DMS53 treated with DMSO at 0.1 percent for 48 hours (cell line): ENCODE measurements around the gene CDKL2.
"Not testable (repeated sequence)": the region's sequence is repeated elsewhere in the genome, so short reads cannot be mapped to it uniquely, and the experiment has no call there.

Experiments
- DNase-seq: peaks from one replicate; lab custom pipeline; 2025; ENCODE audit not compliant: unreplicated experiment; lab: John Stamatoyannopoulos, UW

Gene CDKL2

DNA sequence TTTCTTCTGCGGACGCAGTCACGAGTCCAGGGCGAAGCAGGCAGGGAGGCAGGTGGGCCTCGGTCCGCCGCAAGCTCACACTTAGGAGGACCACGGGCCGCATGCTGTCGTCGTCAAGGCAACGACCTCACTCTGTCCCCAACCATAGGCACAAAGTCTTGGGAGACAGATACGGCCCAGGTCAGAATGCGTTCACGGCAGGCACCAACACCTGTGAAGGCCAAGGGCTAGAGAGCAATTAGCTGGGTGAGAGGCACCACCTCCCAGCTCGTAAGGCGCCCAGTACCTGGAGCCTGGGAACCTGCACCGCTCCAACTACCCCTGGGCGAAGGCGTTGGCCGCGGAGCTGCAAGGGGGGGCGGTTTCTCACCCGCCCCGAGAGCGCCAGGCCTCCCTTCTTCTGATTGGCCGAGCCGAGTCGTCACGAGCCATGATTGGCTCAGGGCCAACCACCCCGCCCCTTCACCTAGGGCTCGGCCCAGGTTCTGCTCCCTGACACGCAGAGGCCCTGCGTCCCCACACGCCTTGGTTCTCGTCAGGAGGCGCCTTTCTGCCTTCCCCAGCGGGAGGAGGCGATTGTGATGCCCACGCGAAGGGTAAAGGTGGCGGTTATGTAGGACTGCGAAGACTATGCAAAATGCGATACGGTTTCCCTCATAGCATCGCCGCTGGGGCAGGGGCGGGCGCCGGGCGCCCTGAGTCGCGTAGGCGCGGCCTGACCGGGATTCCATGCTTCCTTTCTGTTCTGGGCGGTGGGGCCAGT lies at the start of gene CDKL2:
Gene CDKL2, minus strand, starts transcription at position 355 of the 763 bp plus-strand sequence. CDS start 4,540 bp downstream, outside the sequence.
- peak; percentile 75 for DNase-seq

DNA sequence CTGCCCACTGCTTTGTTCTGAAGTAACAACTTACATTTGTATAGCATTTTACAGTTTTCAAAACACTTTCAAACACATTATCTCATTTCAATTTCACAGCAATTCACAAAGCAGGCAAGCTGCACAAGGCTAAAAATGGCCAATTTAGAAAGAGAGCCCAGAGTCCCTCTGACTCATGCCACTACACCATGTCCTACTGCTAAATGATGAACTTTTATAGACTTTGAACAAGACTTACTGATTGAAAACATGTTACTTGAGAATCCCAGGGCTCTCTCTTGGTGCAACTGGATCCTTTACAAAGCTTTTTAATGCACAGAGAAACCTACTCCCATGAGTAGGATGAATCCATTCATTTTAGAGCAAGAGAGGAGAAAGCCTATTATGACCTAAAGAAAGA lies 48.6 kb upstream of the CDKL2 start:
- no peak for DNase-seq

DNA sequence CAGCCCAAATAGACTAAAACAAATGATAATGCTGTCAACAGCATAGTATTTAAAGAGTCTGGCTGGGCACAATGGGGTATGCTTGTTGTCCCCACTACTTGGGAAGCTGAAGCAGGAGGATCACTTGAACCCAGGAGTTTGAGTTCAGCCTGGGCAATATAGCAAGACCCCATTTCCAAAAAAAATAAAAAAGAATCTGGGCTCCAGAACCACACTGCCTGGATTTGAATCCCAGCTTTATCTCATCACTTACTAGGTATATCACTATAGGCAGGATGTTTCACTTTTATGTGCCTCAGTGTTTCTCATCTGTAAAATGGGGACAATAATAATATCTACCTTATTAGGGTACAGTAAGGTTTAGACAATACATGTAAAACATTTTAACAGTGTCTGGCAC lies 48.1 kb upstream of the CDKL2 start:
- DNase-seq: no peak

DNA sequence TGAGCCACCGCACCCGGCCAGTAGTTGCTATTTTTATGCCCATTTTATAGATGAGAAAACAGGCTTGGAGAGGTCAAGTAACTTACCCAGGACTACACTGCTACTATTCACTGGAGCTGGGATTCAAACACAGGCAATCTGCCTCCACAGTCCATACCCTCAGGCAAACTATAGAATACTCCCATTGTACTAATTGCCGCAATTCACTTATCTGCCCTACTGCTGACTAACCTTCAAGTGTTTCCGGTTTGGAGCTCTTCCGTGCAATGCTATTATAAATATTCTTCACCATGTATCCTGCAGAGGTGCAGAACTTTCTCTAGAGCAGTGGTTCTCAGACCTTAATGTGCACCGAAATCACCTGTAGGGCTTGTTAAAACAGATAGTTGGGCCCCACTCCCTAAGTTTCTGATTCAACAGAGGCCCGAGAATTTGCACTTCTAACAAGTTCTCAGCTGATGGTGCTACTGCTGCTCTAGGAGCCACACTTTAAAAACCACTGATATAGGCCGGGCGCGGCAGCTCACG lies 44.7 kb upstream of the CDKL2 start:
- DNase-seq: no peak

DNA sequence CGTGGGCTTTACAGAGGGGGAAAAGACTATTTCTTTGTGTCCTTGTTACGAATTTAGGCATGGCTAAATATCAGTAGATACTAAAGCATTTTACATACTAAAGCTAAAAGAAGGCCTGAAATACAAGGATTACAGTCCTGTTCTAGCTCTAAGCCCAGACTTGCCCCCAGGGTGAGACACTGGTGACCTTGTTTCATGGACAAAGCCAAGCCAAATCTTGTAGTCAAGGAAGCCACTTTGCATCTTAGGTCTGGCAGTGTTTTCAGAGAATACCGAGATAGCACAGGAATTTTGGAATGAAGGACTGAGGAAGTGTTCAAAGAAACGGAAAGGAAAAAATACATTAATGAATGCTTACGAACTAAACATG lies 43.6 kb upstream of the CDKL2 start:
- peak; percentile 43 for DNase-seq

DNA sequence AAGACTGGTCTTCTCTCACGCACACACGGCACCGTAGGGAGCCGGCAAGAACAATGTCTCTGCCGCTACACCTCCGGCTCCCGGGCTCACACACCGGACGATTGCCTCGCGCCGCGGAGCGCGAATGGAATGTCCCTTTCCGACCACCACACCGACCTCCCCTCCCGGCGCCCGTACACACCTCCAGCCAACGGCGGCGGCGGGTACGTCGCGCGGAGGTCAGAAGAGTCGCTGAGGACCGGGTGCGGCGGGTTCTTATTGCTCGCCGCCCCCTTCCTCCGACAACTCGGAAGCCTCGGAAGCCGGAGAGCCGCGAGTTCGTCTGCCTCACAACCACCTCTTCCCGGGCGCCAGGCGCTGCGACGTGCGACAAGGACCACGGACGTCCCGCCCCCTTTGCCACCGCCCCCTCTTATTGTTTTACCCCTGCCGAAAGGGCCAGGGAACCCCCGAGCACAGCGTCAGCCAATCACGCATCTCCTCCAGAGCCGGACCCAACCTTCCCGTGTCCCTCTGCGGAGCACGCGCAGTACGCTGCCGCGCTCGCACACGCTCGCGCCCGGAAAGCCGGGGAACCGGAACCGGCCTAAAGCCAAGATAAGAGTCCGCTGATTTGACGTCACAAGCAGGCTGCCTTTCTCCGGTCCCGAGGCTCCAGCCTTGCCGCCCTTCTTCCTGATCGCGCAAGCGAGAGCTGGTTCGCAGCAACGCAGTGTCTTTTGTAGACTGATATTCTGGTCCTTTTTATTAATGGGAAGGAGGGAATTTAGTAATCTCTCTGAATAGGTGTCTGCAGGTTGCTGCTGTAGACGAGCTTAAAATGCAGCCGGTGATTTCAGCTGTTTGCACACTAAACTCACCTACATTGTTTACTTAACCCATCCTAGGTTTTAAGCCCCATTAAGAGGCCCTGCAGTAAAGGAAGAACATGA lies 43.0 kb upstream of the CDKL2 start, which contains the start of gene G3BP2:
Gene G3BP2, minus strand, starts transcription at position 385 of the 932 bp plus-strand sequence. CDS start 11,386 bp downstream, outside the sequence.
- DNase-seq: peak; percentile 91

DNA sequence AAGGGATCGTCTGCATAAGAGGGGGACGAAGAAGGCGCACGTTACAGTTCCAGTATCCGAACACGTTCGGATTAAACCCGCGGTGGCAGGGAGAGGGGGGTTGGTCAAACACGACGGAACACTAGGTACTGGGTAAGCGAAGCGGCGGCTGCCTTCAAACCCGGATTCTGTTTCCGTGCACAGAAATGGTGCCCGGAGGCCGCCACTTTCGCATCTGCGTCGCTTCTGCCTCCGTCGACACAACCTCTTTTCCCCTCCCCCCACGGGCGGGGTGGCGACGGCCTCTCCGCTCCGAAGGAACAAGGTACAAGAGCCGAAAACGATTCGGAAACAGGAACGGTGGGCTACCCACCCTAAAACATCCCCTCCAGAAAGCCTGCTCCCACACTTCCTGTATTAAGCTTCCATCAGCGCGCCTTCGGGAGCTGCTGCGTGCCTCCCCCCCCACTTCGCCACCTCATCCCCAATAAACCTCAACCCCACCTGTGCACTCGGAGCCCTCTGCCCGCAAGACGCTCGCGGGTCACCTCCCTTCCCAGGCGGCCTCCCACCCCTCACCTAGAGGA lies 42.2 kb upstream of the CDKL2 start:
- peak; percentile 32 for DNase-seq

DNA sequence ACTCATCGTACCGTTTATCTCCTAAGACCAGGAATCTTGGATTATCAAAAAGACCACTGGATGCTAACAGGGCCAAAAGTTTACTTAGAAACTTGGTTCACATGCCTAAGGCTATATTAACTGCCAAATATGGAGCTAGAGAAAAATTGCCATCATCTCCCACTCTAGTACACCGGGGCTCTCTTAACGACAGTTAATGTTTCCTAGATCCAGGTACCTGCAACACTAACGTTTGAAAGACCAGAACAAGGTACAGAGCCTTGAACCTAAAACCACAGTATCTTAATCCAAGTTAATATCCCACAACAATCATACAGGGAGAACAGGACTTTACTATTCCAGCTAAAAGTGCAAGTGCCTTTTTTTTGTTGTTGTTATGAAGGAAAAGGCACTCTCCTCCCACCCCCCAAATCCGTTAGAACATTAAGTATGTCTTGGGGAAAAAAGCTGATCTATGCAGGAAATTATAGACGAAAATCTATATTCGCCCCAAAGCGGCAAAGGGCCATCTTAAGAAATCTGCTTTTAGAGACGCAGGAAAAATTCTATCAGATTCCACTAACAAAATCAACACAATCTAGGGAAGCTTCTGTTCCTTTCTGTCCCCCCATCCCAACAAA lies 41.6 kb upstream of the CDKL2 start:
- DNase-seq: no peak

DNA sequence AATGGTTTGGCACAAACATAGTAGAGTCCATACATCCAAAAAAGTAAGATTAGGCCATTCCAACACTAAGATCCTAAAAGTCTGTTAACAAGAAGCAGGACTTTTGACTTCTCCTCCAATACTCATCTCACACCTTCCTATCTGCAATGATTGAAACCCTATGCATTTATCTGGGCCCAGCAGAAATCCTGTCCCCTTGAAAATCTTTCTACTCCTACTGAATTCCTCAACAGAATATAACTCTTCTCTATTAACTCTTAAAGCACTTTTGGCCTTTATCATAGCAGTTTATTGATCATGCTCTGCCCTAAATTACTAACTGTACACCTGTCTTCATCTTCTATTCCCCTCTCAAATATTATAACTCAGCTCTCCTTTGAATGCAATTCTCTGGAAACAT lies 38.3 kb upstream of the CDKL2 start:
- no peak for DNase-seq

DNA sequence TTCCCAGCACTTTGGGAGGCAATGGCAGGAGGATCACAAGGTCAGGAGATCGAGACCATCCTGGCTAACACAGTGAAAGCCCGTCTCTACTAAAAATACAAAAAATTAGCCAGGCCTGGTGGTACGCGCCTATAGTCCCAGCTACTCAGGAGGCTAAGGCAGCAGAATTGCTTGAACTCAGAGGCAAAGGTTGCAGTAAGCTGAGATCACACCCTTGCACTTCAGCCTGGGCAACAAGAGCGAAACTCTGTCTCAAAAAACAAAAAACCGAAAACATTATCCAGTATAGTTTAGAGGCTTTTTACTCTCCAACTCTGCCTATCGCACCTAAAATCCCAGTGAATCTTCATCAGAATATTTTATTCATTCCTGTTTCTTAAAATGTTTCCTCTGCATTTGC lies 37.3 kb upstream of the CDKL2 start:
- not testable (repeated sequence) for DNase-seq

DNA sequence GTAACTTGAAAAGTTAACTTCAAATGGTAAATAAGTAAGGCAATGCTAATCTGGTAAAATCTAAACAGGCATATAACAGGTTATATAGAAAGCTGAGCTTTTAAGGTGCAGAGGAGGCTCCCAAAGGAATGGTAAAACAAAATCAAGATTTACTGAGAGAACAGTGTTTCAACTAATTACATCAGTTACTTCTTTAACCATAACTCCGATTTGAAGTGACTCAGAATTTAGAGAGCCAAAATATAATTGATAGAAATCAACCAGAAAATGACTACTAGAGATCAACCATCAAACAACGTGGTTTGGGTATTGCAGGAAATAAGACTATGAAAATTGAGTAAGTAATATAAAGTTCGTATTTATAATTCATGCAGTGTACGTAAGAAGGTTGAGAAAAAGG lies 36.0 kb upstream of the CDKL2 start:
- DNase-seq: no peak

DNA sequence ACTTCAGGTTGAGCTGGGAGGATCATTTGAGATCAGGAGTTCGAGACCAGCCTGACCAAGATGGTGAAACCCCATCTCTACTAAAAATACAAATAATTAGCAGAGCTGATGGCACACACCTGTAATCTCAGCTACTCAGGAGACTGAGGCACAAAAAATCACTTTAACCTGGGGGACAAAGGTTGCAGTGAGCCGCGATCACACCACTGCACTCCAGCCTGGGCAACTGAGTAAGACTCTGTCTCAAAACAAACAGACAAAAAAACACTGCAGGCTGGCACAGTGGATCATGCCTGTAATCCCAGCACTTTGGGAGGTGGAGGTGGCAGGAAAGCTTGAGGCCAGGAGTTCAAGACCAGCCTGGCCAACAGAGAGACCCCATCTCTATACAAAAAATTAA lies 34.3 kb upstream of the CDKL2 start:
- not testable (repeated sequence) for DNase-seq

DNA sequence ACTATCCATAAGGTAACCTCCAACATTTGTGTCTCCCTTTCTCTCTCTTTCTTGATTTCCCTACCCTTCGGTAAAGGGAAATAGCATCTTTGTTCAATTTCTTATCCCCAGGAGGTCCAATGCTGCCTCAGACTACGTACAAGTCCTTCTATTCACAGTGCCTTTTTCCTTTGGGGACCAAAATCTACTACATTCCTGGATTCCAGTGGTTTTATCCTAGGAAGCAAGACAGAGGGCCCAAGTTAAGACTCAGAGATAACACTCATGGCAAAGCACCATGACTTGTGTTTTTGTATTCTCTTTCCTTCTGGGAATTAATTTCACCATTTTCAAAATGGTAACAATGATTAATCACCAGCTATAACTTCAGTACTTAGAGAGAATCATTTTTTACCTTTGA lies 32.3 kb upstream of the CDKL2 start:
- DNase-seq: no peak

DNA sequence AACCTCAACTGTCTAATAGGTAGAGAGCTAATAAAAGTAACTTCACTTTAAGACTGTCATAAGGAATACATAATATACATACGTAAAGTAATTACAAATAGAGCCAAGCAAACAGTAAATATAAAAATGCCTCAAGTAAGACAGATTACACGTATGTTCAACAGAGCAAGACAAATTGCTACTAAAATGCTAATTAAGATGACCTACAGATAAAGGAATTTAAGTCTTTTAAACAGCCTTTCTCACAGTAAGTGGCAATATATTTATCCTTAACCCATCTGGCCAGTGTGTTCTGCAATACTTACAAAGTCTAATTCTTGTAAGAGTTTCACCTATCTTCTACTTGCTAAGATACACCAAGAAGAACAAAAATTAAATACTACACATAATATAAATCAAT lies 30.2 kb upstream of the CDKL2 start:
- no peak for DNase-seq

DNA sequence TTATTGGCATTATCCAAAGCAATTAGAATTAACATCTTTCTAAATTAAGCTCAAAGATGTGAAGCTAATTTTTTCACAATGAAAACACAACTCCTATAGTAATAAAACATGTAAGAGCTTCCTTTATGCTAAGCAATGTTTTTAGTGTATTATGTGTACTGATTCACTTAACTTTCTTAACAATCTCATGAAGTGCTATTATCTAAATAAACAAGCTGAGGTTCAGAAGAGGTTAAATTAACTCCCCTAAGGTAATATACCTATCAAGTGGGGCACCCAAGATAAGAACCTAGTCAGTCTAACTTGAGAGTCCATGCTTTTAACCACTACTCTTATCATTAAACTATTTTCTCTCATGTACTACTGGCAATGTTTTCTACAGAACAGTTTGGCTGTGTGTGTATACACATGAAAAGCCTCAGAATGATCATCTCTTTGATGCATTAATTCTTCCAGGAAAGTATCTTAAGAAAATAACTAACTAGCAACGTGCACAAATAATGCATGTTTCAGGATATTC lies 29.2 kb upstream of the CDKL2 start:
- DNase-seq: no peak

DNA sequence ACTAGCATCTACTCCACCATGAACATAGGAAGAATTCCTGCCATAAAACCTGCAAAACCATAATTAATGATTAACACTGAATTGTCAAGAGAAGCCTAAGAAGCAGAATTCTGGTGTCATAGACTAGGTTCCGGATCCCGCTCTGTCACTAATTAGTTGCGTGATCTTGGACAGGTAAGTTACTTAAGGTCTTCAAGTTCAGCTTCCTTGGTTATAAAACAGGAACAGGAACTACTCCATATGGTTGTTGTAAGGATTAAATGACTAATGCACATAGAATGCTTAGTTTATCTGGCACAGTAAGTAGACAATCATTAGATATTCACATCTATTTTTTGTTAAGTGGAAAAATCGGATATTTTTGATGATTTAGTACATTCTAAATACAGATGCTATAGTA lies 28.5 kb upstream of the CDKL2 start:
- no peak for DNase-seq

DNA sequence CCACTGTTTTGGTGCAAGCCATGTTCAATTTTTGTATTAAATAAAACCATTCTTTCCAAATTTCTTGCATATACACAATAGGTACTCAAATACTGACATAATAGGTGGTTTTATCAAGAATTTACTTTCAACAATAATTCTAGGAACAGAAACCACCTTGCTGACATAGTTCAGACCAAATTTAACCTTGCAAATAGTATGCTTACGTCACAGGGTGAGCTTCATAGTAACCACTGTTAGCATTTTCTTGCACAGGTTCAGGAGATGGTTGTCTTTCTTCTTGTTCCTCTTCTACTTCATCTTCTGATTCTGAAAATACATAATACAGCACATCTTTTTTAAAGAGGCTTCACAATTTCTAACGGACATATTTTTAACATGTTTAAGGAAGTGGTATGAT lies 25.2 kb upstream of the CDKL2 start:
- DNase-seq: no peak

DNA sequence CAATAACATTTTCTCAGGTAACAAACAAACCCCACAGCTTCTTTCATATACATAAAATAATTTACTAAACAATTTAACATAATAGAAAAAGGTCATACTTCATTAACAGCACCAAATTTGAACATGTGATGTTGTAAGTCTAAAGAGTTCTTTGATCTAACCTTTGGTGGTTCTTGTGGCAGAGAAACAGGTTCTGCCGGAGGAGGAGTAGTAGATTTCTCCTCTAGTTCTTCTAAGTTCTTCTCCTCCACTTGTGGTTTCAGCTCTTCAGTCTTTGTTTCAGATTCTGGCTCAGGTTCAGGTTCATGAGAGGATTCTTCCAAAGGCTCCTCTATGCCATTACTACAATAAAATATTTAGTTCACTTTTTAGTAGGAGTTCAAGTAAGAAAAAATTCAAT lies 24.6 kb upstream of the CDKL2 start:
- no peak for DNase-seq

DNA sequence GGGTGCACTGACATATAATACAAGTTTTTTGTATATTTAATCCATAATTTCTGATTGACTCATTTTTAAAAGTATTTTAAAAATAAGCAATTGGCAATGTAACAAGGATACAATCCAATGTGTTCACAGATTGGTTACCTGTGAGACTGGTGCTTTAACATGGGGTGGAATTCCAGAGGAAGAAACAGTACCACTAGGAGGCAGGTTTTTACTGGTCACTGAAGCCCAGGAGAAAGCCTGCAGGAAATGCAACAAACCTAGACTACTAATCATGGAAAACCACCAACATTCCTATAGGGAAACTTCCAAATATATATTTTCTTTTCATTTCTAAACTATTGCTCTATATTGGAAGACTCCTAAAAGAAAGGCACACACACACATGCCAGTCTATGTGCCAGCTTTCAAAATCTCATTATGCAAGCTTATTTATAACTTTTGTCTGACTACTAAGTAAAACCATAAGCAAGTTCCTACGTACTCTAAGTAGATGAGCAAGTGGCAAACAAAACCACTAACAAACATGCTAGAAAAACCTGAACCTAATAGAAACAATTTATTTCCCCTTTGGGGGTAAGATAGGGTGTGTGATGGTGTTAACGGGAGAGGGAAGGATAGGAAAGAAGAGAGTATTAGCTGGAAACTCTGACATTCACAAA lies 23.6 kb upstream of the CDKL2 start:
- no peak for DNase-seq

DNA sequence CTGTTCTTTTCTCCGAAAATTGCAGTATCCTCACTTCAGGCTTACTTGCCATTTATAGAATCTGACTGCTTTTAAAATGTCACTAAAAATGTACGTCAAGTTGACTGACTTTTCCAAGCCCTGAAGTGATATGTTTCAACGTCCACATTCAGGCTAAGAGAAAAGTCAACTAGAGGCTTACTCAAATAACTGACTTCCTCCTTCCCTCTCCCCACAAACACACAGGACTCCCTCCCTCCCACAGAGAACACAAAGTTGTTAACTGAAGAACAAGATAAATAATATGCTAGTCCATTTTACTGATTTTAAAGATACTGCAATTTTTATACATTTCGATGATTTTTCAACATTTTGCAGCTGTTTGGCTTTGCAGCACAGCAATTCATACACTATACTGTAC lies 13.8 kb upstream of the CDKL2 start:
- no peak for DNase-seq
